Mesothelial cell of epicardium (in vitro differentiated cells): ENCODE data around the gene MSMP. TPM values are rescaled to one million over a fixed set of nuclear protein-coding genes. Genes with fewer than 3 reads are reported as not detected.
A peak's percentile ranks its signal among the peaks of the same experiment; 100 is the strongest.

Source experiments
- DNase-seq, 2 experiments: peaks; one replicate each; pipeline ENCODE4 v3.0.0; 2021; ENCODE audit warnings: low spot score in 2 of 2; ENCODE audit not compliant: unreplicated experiment in 2 of 2
- H3K27ac Mint-ChIP-seq: 2 replicates; pipeline ENCODE4 v1.8.0; 2021; ENCODE audit warnings: mixed read lengths
- H3K27me3 Mint-ChIP-seq: 2 replicates; pipeline ENCODE4 v1.8.0; 2021; ENCODE audit warnings: low read depth, mixed read lengths
- H3K36me3 Mint-ChIP-seq: 2 replicates; pipeline ENCODE4 v1.8.0; 2021; ENCODE audit warnings: mixed read lengths
- H3K4me1 Mint-ChIP-seq: 2 replicates; pipeline ENCODE4 v1.8.0; 2021; ENCODE audit warnings: mixed read lengths
- H3K4me3 Mint-ChIP-seq: 2 replicates; pipeline ENCODE4 v1.8.0; 2021; ENCODE audit warnings: mild to moderate bottlenecking, moderate library complexity, mixed read lengths
- H3K9me3 Mint-ChIP-seq: 2 replicates; pipeline ENCODE4 v1.8.0; 2021; ENCODE audit warnings: mixed read lengths
- CTCF ChIP-seq: fragments of 200-600 bp; sonication (generic); IDR thresholded peaks from one replicate; pipeline ENCODE4 v1.5.0; 2021; ENCODE audit warnings: antibody characterized with exemption; ENCODE audit not compliant: unreplicated experiment
- total RNA-seq: library from RNA; stranded (reverse); gene quantifications from 3 replicates; pipeline ENCODE4 v1.2.1, GENCODE V29; 2021

MSMP gene
- total RNA-seq, 1 donor from 2014 or later = not detected

GRCh38 chr9:35736201-35736633, 17.9 kb downstream of the MSMP start:
- TF ChIP-seq CTCF = peak; percentile 50
- Mint-ChIP-seq H3K27me3 (no peaks in the 10 kb centered on the region), H3K4me1 (peaks cover 9% of the 10 kb centered on the region), H3K9me3 (no peaks in the 10 kb centered on the region), H3K4me3 (no peak overlapping the region), H3K27ac (no peak overlapping the region), H3K36me3 (peaks cover 11% of the 10 kb centered on the region)
- DNase-seq = peak in 1 of 2 experiments; percentile 65

GRCh38 chr9:35734096-35734495, 20.0 kb downstream of the MSMP start:
- no peak for DNase-seq
- Mint-ChIP-seq H3K4me1 (peaks cover 9% of the 10 kb centered on the region), H3K9me3 (no peaks in the 10 kb centered on the region), H3K27ac (no peak overlapping the region), H3K4me3 (peak overlapping the region; percentile 13), H3K27me3 (no peaks in the 10 kb centered on the region), H3K36me3 (peaks cover 11% of the 10 kb centered on the region)
- no peak for TF ChIP-seq CTCF

- Mint-ChIP-seq H3K36me3 (peaks cover 7% of the 10 kb centered on the region), H3K27ac (peak overlapping the region; percentile 99), H3K4me3 (peak overlapping the region; percentile 84), H3K9me3 (no peaks in the 10 kb centered on the region), H3K4me1 (peaks cover 9% of the 10 kb centered on the region), H3K27me3 (no peaks in the 10 kb centered on the region)
- peak in 1 of 2 experiments; percentile 55 for DNase-seq
- TF ChIP-seq CTCF = no peak
These were observed 21.1 kb downstream of the MSMP start for GRCh38 chr9:35732800-35733541.

GRCh38 chr9:35732185-35732799, 21.8 kb downstream of the MSMP start, which contains the start of the genes CREB3 and TLN1:
Gene CREB3 (plus strand): TSS chr9:35732666. CDS start chr9:35732773, 107 bp downstream.
Gene TLN1 (minus strand): TSS chr9:35732195. CDS start chr9:35725694, 6,501 bp downstream.
- H3K36me3 Mint-ChIP-seq = peaks cover 3% of the 10 kb centered on the region
- no peaks in the 10 kb centered on the region for H3K9me3 Mint-ChIP-seq
- peaks cover 9% of the 10 kb centered on the region for H3K4me1 Mint-ChIP-seq
- H3K27me3 Mint-ChIP-seq = no peaks in the 10 kb centered on the region
- peak within 1 kb of the TSS; percentile 99 for H3K27ac Mint-ChIP-seq
- DNase-seq = peak; percentile 89 to 97
- peak within 1 kb of the TSS; percentile 84 for H3K4me3 Mint-ChIP-seq
- no peak for TF ChIP-seq CTCF

GRCh38 chr9:35731415-35732184, 22.5 kb downstream of the MSMP start:
- Mint-ChIP-seq H3K27me3 (no peaks in the 10 kb centered on the region), H3K36me3 (peaks cover 3% of the 10 kb centered on the region), H3K4me1 (peaks cover 9% of the 10 kb centered on the region), H3K27ac (peak overlapping the region; percentile 99), H3K9me3 (no peaks in the 10 kb centered on the region), H3K4me3 (peak overlapping the region; percentile 84)
- peak in 1 of 2 experiments; percentile 66 for DNase-seq
- TF ChIP-seq CTCF = no peak
